Erythroblast (primary cell): ENCODE results near the gene PDAP1.

Source experiments
- GATA1 ChIP-seq: IDR thresholded peaks from 2 replicates; pipeline ENCODE4 v1.6.1; 2011; ENCODE audit warnings: low read depth, mild to moderate bottlenecking, control low read depth, low read length, moderate library complexity
- POLR2A ChIP-seq: IDR thresholded peaks from 2 replicates; pipeline ENCODE4 v1.6.1; 2011; ENCODE audit warnings: mild to moderate bottlenecking, low read length

GRCh38 chr7:99422186-99422585, 13.8 kb upstream of the PDAP1 start:
- no peak for TF ChIP-seq POLR2A
- no peak for TF ChIP-seq GATA1
